Measurements from ENCODE around the gene PRSS33. TPM values are rescaled to one million over a fixed set of nuclear protein-coding genes. Genes with fewer than 3 reads are reported as not detected.

PRSS33 gene
- total and polyA plus RNA-seq, 9 of the 15 experiments (the other 6 are each of a cell fraction or from before 2014, with no cell fraction given), result not detected

- no peak for ATAC-seq
- no peak for DNase-seq (ENCODE audit: extremely low read depth in 1 of 4, low spot score in 3 of 4)
- Histone ChIP-seq H3K27ac (ENCODE audit: extremely low read depth, low read depth, low read length) (peak overlapping the region; percentile 54; the same call in 2 of the 3 replicates), H3K4me1 (replicated peaks in 1 of 2; ENCODE audit: control insufficient read depth in 2 of 2, insufficient read depth in 2 of 2, low read length in 2 of 2) (peaks cover 20 to 61% of the 10 kb centered on the region in 2 experiments; a peak in 4 of 5 replicates), H2AFZ (ENCODE audit: low read depth, low read length) (no peak overlapping the region), H3K4me3 (no peak overlapping the region), H3K4me2 (ENCODE audit: insufficient read depth, low read length) (no peak overlapping the region), H3K36me3 (ENCODE audit: control insufficient read depth, insufficient read depth, low read length) (peaks cover 82% of the 10 kb centered on the region), H3K79me2 (ENCODE audit: control insufficient read depth, insufficient read depth, low read length) (peaks cover 43% of the 10 kb centered on the region), H4K20me1 (replicated peaks; ENCODE audit: control insufficient read depth, insufficient read depth, low read length) (peaks cover 22% of the 10 kb centered on the region; the same call in 1 of the 2 replicates), H3K27me3 (ENCODE audit: control insufficient read depth in 2 of 2, insufficient read depth in 2 of 2, low read length in 2 of 2) (no peaks in the 10 kb centered on the region), H3K9me3 (replicated peaks; ENCODE audit: control insufficient read depth, insufficient read depth, low read depth, low read length) (no peaks in the 10 kb centered on the region), H3K9ac (ENCODE audit: insufficient read depth in 1 of 2, low read depth in 2 of 2, low read length in 2 of 2) (no peak overlapping the region; a peak in 1 of 4 replicates), H3K9me1 (ENCODE audit: control insufficient read depth, insufficient read depth, low read length) (no peaks in the 10 kb centered on the region)
- no peak for FAIRE-seq
- TF ChIP-seq C11orf30 (IDR thresholded peaks at IDR 0.05; ENCODE audit: low read depth) (no peak), CXXC5 (CRISPR knock-in tag; IDR thresholded peaks at IDR 0.05) (no peak), SMARCA5 (IDR thresholded peaks at IDR 0.05) (0 out of 2 replicates have a peak, but pooled peaks have one; percentile 57), RBM25 (IDR thresholded peaks at IDR 0.05; ENCODE audit: low read depth, low read length, severe bottlenecking) (peak; percentile 90), CBX1 (IDR thresholded peaks at IDR 0.05; ENCODE audit: low read depth) (0 out of 2 replicates have a peak, but pooled peaks have one; percentile 61), ADNP (tag; IDR thresholded peaks at IDR 0.05) (peak; percentile 92), BCOR (IDR thresholded peaks at IDR 0.05) (peak; percentile 90), MCM5 (IDR thresholded peaks at IDR 0.05; ENCODE audit: low read depth) (no peak), ZNF347 (CRISPR knock-in tag; IDR thresholded peaks at IDR 0.05; ENCODE audit: low read depth) (no peak), ZNF354B (CRISPR knock-in tag; IDR thresholded peaks at IDR 0.05) (no peak), HDAC2 (IDR thresholded peaks at IDR 0.05) (peak; percentile 73; the same call in 1 of the 2 replicates), LCOR (CRISPR knock-in tag; IDR thresholded peaks at IDR 0.05) (no peak), ESRRA (IDR thresholded peaks at IDR 0.05; ENCODE audit: borderline replicate concordance, low read depth) (peak; percentile 88), KDM1A (IDR thresholded peaks at IDR 0.05) (peak; percentile 59 to 81; a peak in 3 of 4 replicates), POLR2AphosphoS5 (IDR thresholded peaks at IDR 0.05; ENCODE audit: control insufficient read depth, insufficient read depth, low read depth, low read length) (0 out of 2 replicates have a peak, but pooled peaks have one; percentile 2), TCF7 (IDR thresholded peaks at IDR 0.05; ENCODE audit: borderline replicate concordance) (no peak), RCOR1 (IDR thresholded peaks at IDR 0.05; ENCODE audit: borderline replicate concordance in 1 of 2, low read depth in 2 of 2, low read length in 2 of 2) (peak in 1 of 2 experiments; percentile 38; a peak in 1 of 4 replicates), ZNF431 (CRISPR knock-in tag; IDR thresholded peaks at IDR 0.05) (no peak), ZNF239 (CRISPR knock-in tag; IDR thresholded peaks at IDR 0.05) (no peak)
- WGBS (ENCODE audit: insufficient coverage, low coverage, missing lambda C conversion rate), result 79% methylated on average over 12 of the region's 12 CpGs
- BruUV-seq (replicated peaks), result no TSS peak
- CTCF ChIA-PET (ENCODE audit: low intra/inter-chr PET ratio), result no interaction called here
- intact Hi-C loops (cut with micrococcal nuclease) (no loop called here), in situ Hi-C loops (cut with MboI) (no loop called here)
- POLR2A ChIA-PET, result interaction anchor here (0.6 to 2.3 kb wide), 4 partner anchors 8 to 500 kb away, joined by 3 to 8 read pairs (median 6); partner anchors contain the start of gene SRRM2
Measured at GRCh38 chr16:2773188-2773968, 14.0 kb downstream of the PRSS33 start.

All from K562 (cell line).